ENCODE data around the gene APLN. TPM values are rescaled to one million over a fixed set of nuclear protein-coding genes. Genes with fewer than 3 reads are reported as not detected.

Gene APLN
- total RNA-seq, 4 donors from 2014 or later: 0.19 to 0.44 TPM; not detected in 2

DNA sequence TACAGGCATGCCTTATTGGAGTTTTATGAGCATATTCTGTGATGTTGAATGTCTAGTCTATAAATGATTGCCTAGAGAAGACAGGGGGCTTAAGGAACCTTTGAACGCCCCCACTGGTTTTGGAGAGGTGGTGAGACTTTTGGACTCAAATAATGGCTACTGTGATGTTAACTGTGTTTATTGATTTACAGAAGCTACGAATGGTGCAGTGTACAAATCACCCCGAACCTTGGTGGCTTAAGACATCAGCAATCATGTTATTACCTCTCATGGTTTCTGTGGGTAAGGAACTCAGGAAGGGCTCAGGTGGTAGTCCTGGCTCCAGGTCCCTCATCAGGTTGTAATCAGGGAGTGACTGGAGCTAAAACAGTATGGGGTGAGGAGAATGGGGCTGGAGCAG lies 33.3 kb upstream of the APLN start:
- TF ChIP-seq, protein P1, sequence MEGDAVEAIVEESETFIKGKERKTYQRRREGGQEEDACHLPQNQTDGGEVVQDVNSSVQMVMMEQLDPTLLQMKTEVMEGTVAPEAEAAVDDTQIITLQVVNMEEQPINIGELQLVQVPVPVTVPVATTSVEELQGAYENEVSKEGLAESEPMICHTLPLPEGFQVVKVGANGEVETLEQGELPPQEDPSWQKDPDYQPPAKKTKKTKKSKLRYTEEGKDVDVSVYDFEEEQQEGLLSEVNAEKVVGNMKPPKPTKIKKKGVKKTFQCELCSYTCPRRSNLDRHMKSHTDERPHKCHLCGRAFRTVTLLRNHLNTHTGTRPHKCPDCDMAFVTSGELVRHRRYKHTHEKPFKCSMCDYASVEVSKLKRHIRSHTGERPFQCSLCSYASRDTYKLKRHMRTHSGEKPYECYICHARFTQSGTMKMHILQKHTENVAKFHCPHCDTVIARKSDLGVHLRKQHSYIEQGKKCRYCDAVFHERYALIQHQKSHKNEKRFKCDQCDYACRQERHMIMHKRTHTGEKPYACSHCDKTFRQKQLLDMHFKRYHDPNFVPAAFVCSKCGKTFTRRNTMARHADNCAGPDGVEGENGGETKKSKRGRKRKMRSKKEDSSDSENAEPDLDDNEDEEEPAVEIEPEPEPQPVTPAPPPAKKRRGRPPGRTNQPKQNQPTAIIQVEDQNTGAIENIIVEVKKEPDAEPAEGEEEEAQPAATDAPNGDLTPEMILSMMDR (IDR thresholded peaks at IDR 0.05; ENCODE audit: low read depth): no peak

DNA sequence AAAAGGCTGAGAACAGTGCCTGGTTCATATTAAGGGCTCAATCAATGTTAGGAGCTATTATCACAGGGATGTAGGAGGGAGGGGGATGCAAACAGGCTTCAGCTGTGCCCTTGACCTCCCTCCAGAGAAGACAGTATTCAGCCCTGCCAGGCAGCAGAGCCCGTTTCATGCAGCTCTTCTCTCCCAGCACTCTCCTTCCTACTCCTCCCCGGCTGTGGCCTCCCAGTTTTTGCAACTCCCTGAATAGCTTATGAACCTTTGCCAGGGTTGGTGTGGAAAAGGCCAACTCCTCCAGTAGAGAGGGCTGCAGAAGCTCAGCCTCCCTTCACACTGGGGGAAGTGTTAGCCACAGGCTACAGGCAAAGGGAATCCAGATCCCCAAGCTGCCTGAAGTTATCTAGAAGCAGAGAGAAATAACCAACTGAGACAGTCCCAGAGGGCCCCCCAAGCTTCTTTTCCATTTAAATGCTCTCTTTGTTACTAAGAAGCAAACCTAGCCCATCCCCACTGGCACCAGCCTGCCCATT lies 31.7 kb upstream of the APLN start:
- TF ChIP-seq, protein P1 (IDR thresholded peaks at IDR 0.05; ENCODE audit: low read depth): no peak

DNA sequence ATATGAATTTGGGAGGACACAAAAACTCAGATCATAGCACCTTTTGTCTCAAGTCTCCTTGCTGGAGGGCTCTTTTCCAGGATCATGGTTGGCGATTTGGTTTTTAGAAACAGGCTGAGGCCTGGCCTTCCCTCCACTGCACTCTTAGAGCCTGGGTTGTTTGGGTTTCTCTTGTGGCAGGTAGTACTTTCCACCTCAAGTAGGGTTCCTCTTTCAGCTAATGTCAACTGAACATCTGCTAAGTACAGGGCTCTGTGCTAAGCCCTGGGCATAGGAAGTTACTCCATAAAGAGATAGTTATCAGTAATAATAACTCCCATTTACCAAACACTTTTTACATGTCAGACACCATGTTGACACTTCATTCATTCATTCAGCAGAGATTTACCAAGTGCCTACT lies 28.2 kb upstream of the APLN start:
- TF ChIP-seq, protein P1 (IDR thresholded peaks at IDR 0.05; ENCODE audit: low read depth): no peak

DNA sequence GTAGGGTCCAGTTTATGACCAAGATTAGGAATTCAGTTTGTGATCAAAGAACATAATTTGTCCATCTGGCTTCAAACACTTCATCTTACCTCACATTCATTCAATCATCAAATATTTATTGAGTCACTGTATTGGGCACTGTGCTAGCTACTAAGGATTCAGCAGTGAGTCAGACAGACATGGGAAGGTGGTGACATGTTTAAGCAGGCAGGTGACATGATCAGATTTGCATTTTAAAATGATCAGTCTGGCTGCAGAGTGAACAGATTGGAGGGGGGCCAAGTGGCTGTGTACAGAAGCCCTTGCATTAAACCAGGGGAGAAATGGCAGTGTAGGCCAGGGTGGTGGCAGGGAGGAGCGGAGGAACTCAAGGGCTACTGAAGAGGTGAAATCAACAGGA lies 25.1 kb upstream of the APLN start:
- TF ChIP-seq, protein P1 (IDR thresholded peaks at IDR 0.05; ENCODE audit: low read depth): no peak

DNA sequence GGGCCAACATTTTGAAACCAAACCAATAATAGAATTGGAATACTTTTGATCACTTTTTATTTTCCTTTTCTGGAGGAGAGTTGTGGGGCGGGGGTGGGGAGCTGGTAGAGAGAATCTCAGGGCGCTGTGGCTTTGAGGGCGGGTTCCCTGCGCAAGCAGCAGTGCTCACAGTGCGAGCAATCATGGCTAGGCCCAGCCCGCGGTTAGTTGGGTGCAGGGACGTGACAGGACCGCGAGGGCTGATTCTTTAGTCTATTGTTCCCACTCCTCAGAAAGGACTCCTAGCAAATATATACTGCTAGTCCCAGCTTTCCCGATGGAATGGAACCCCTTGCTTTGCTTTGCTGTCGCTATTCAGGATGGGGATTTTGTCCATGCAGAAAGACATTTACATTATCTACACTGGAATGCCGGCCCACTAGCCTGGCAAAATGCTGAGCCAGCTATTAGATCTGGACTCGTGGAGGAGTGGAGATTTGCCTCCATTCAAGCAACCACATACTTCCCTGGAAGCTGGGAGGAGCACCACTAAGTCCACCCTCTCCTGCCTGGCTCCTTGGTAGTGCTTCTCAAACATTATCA lies 23.9 kb upstream of the APLN start:
- TF ChIP-seq, protein P1 (IDR thresholded peaks at IDR 0.05; ENCODE audit: low read depth): no peak

DNA sequence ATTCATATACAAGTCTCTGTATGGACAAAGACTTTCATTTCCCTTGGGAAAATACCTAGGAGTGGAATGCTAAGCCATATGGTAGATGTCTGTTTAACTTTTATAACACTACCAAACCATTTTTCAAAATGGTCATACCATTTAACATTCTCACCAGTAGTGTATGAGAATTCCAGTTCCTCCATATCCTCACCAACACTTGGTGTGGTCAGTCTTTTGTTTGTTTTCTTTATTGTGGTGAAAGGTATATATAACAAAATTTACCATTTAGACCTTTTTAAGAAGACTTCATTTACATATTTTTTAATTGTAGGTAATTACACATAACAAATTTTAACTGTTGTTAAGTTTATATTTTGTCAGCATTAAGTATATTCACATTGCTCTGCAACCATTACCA lies 12.7 kb upstream of the APLN start:
- TF ChIP-seq, protein P1 (IDR thresholded peaks at IDR 0.05; ENCODE audit: low read depth): no peak

DNA sequence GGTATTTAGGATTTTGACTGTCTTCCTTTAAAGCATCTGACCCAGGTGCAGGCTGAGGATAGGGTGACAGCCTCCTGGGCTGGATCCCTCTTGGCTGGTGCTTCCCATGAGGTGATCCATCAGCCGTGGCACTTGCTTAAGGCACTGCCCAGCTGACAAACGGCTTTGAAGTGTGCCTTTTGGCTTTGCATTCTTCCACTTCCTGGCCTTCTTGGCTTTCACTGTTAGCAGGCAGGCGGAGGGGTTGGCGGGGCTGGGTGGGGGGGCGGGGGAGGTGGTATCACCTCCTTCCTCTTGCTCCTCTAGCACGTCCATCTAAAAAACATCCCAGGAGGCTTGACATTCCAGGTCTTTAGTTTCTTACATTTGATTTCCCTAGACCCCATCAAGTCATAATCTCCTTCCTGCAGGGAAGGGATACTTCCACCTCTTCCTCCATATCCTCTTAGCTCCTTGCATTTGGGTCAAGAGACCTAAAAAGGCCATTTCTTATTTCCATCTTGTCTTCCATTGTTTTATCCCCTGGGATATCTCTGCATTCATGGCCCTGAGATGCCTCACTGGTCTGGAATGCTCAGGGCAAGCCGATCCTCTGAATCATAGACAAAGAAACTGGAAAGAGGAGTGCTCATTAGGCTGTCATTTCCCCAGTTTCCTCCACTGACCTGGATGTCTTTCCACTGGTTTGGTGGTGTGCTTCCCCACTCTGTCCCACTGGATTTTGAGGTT lies 11.3 kb upstream of the APLN start:
- TF ChIP-seq, protein P1 (IDR thresholded peaks at IDR 0.05; ENCODE audit: low read depth): no peak
